Measurements from ENCODE around the gene CYP2C19.
"Not testable (repeated sequence)": the region's sequence is repeated elsewhere in the genome, so short reads cannot be mapped to it uniquely, and the experiment has no call there.

GRCh38 chr10:94800551-94800950 lies 38.1 kb downstream of the CYP2C19 start:
- TF ChIP-seq CTCF (IDR thresholded peaks at IDR 0.05; ENCODE audit: low read depth, low read length); POLR2A (IDR thresholded peaks at IDR 0.05; ENCODE audit: extremely low read depth, insufficient read length): not testable (repeated sequence)

Data from NB4 (cell line).